Bone marrow (tissue), 2 donors: ENCODE measurements around the gene MUC5B.
"Not testable (repeated sequence)": the region's sequence is repeated elsewhere in the genome, so short reads cannot be mapped to it uniquely, and the experiment has no call there.

Experiments
- DNase-seq, 2 donors: peaks; one replicate each; lab custom pipeline; 2025; lab: John Stamatoyannopoulos, UW

MUC5B gene

DNA sequence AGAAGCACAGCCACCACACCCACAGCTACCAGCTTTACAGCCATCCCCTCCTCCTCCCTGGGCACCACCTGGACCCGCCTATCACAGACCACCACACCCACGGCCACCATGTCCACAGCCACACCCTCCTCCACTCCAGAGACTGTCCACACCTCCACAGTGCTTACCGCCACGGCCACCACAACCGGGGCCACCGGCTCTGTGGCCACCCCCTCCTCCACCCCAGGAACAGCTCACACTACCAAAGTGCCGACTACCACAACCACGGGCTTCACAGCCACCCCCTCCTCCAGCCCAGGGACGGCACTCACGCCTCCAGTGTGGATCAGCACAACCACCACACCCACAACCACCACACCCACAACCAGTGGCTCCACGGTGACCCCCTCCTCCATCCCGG is 27.5 kb downstream of the MUC5B start:
- DNase-seq = not testable (repeated sequence)

- DNase-seq = no peak
These were observed 28.4 kb downstream of the MUC5B start for GRCh38 chr11:1251236-1251770.

- DNase-seq = no peak
These were observed 29.7 kb downstream of the MUC5B start for GRCh38 chr11:1252371-1253102.

DNA sequence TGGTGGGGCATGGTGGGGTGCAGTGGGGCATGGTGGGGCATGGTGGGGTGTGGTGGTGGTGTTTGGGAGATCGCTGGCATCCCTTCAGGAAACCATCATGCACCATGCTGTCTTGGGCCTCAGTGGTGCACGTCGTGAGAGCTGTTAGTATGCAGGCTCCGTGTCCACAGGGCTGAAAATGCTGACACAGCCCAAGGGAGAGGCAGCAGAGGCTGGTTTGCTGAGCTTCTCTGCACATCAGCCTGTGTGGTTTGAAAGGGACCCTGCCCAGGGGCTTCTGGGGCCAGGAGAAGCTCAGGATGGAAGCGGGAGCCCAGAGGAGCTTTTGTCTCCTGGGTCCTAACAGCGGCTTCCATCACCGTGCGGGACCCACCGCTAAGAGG is 30.2 kb downstream of the MUC5B start:
- no peak for DNase-seq

DNA sequence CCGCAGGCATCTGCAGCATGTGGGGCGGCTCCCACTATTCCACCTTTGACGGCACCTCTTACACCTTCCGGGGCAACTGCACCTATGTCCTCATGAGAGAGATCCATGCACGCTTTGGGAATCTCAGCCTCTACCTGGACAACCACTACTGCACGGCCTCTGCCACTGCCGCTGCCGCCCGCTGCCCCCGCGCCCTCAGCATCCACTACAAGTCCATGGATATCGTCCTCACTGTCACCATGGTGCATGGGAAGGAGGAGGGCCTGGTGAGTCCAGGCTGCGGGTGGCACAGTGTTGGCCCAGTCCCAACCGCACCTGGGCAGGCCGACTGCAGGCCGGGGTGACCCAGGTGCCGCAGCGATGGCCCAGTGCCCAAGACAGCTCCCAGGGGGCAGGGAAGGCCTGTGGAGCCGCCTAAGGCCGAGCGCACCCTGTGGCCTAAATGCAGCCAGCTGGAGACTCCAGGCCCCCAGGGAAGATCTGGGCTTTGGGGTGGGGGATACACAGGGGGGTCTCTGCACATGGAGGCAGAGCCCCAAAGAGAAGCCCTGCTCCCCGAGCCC is 31.3 kb downstream of the MUC5B start:
- no peak for DNase-seq

GRCh38 chr11:1254733-1255132 is 31.9 kb downstream of the MUC5B start:
- no peak for DNase-seq

GRCh38 chr11:1255151-1255550 is 32.3 kb downstream of the MUC5B start:
- DNase-seq = no peak

GRCh38 chr11:1256257-1257045 is 33.6 kb downstream of the MUC5B start:
- no peak for DNase-seq

- DNase-seq = no peak
These were observed 34.5 kb downstream of the MUC5B start for GRCh38 chr11:1257366-1257765.

- no peak for DNase-seq
These were observed 35.0 kb downstream of the MUC5B start for GRCh38 chr11:1257916-1258315.

- DNase-seq = no peak
These were observed 35.7 kb downstream of the MUC5B start for GRCh38 chr11:1258401-1259075.

GRCh38 chr11:1259076-1259461 is 36.2 kb downstream of the MUC5B start:
- DNase-seq = no peak

GRCh38 chr11:1259561-1259960 is 36.7 kb downstream of the MUC5B start:
- DNase-seq = no peak

- no peak for DNase-seq
These were observed 37.2 kb downstream of the MUC5B start for GRCh38 chr11:1260023-1260501.

GRCh38 chr11:1260620-1261019 is 37.8 kb downstream of the MUC5B start:
- DNase-seq = no peak

GRCh38 chr11:1261241-1262071 is 38.6 kb downstream of the MUC5B start:
- DNase-seq = no peak

GRCh38 chr11:1262172-1263006 is 39.5 kb downstream of the MUC5B start:
- DNase-seq = peak; percentile 21 to 57

DNA sequence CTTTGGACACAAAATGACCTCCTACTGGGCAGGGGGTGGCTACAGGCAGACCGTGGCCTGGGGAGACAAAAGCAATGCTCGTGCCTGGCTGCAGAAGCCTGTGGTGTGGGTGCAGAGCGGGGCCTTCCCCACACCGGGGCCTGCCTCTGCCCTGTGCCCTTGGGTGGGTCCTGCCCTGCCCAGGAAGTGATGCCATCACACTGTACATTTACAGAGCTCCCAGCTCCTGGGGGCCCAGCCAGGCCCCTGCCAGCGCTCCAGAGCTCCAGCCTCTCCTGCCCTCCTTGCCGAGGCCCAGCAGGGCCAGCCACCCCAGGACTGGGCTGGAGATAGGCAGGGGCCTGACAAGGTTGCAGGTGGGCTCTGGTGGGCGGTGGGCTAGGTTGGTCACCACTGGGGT is 40.1 kb downstream of the MUC5B start:
- DNase-seq = no peak

DNA sequence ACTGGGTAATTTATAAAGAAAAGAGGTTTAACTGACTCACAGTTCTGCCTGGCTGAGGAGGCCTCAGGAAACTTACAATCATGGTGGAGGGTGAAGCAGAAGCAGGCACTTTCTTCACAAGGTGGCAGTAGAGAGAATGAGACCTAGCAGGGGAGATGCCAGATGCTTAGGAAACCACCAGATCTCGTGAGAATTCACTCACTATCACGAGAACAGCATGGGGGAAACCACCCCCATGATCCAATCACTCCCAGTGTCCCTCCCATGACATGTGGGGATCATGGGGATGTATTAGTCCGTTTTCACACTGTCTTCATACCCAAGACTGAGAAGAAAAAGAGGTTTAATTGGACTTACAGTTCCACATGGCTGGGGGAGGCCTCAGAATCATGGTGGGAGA is 41.6 kb downstream of the MUC5B start:
- DNase-seq = peak in 1 of 2 donors; percentile 37

GRCh38 chr11:1265480-1265879 is 42.6 kb downstream of the MUC5B start:
- DNase-seq = not testable (repeated sequence)
